B cell (primary cell): ENCODE measurements around the gene SEC14L1. TPM values are rescaled to one million over a fixed set of nuclear protein-coding genes. Genes with fewer than 3 reads are reported as not detected.
A peak's percentile ranks its signal among the peaks of the same experiment; 100 is the strongest.

Source experiments
- ATAC-seq: fragments of 200-7000 bp; cut with Tn5 transposase; one replicate; pipeline ENCODE4 v1.10.0; 2021; ENCODE audit warnings: low read depth, mild to moderate bottlenecking, moderate number of reproducible peaks, moderate library complexity
- CTCF ChIA-PET: fragments of 350-600 bp; sonication (Branson Sonifier 250); formaldehyde crosslinking; loops from one replicate; lab custom pipeline; 2021; ENCODE audit warnings: antibody characterized with exemption, inconsistent platforms; lab: Charles Lee
- POLR2A ChIA-PET: fragments of 350-600 bp; sonication (Branson Sonifier 250); formaldehyde crosslinking; loops from one replicate; lab custom pipeline; 2021; ENCODE audit warnings: antibody characterized with exemption; lab: Charles Lee
- DNase-seq: peaks from one replicate; pipeline ENCODE4 v3.0.0; 2013
- H2AFZ ChIP-seq: 2 replicates; pipeline ENCODE4 v1.6.1; 2012; ENCODE audit warnings: mild to moderate bottlenecking, low read depth, low read length; ENCODE audit not compliant: insufficient read depth, poor library complexity, severe bottlenecking
- H3K27ac ChIP-seq, 2 donors: 1 replicate in 1 of 2; 2 replicates in 1 of 2; pipeline ENCODE4 v1.5.1; 2012 to 2013; ENCODE audit warnings: low read length in 2 of 2, mild to moderate bottlenecking in 2 of 2, moderate library complexity in 1 of 2
- H3K27me3 ChIP-seq, 4 experiments: fragments of 200-600 bp in 1 of 4; sonication (generic) in 1 of 4; replicated peaks in 1 of 4; 1 replicate in 2 of 4; 2 replicates in 2 of 4; pipeline versions ENCODE4 v1.6.1 to v1.7.0; 2013 to 2016; ENCODE audit warnings: low read length in 3 of 4, mild to moderate bottlenecking in 2 of 4, mixed read lengths in 1 of 4, moderate library complexity in 1 of 4; ENCODE audit not compliant: insufficient read depth in 4 of 4, control insufficient read depth in 3 of 4; ENCODE audit errors: control extremely low read depth in 1 of 4
- H3K36me3 ChIP-seq, 2 experiments: replicated peaks in 1 of 2; 1 replicate in 1 of 2; 2 replicates in 1 of 2; pipeline versions ENCODE4 v1.6.1 to v1.7.1; 2013; ENCODE audit warnings: low read length in 1 of 2; ENCODE audit not compliant: insufficient read depth in 2 of 2, control insufficient read depth in 1 of 2; ENCODE audit errors: control extremely low read depth in 1 of 2, extremely low read depth in 1 of 2
- H3K4me1 ChIP-seq, 2 donors: fragments of 200-600 bp in 1 of 2; sonication (generic) in 1 of 2; 1 replicate in 1 of 2; 2 replicates in 1 of 2; pipeline versions ENCODE4 v1.5.1 to v1.6.1; 2013 to 2017; ENCODE audit warnings: low read length in 2 of 2; ENCODE audit not compliant: control insufficient read depth in 2 of 2, insufficient read depth in 2 of 2
- H3K4me2 ChIP-seq: replicated peaks from 2 replicates; pipeline ENCODE3; 2012; ENCODE audit warnings: mild to moderate bottlenecking, low read depth, low read length; ENCODE audit not compliant: poor library complexity, severe bottlenecking
- H3K4me3 ChIP-seq, 5 experiments: fragments of 200-600 bp in 1 of 5; sonication (generic) in 1 of 5; 1 replicate in 3 of 5; 2 replicates in 2 of 5; pipeline versions ENCODE4 v1.5.1 to v1.7.0; 2011 to 2016; ENCODE audit warnings: low read length in 4 of 5, mild to moderate bottlenecking in 4 of 5, low read depth in 2 of 5, control low read depth in 1 of 5, moderate library complexity in 1 of 5; ENCODE audit not compliant: insufficient read depth in 1 of 5; ENCODE audit errors: control extremely low read depth in 1 of 5, extremely low read depth in 1 of 5
- H3K79me2 ChIP-seq: fragments of 200-600 bp; sonication (generic); one replicate; pipeline ENCODE4 v1.6.0; 2016; ENCODE audit warnings: low read length; ENCODE audit not compliant: control insufficient read depth, insufficient read depth
- H3K9ac ChIP-seq: fragments of 200-600 bp; sonication (generic); 2 replicates; pipeline ENCODE4 v1.6.1; 2017; ENCODE audit warnings: mild to moderate bottlenecking, low read length, moderate library complexity
- H3K9me3 ChIP-seq, 3 donors: one replicate each; pipeline versions ENCODE4 v1.6.1 to v1.7.1; 2013; ENCODE audit warnings: low read length in 2 of 3; ENCODE audit not compliant: control insufficient read depth in 2 of 3, insufficient read depth in 1 of 3; ENCODE audit errors: control extremely low read depth in 1 of 3
- H4K20me1 ChIP-seq: 2 replicates; pipeline ENCODE4 v1.6.0; 2012; ENCODE audit warnings: mild to moderate bottlenecking, low read length; ENCODE audit not compliant: insufficient read depth, control insufficient read depth, poor library complexity, severe bottlenecking
- H3K27ac Mint-ChIP-seq: one replicate; pipeline ENCODE4 v1.8.0; 2021; ENCODE audit warnings: mixed read lengths
- H3K27me3 Mint-ChIP-seq: one replicate; pipeline ENCODE4 v1.8.0; 2021; ENCODE audit warnings: mixed read lengths
- H3K4me1 Mint-ChIP-seq: one replicate; pipeline ENCODE4 v1.8.0; 2021; ENCODE audit warnings: mixed read lengths
- H3K4me3 Mint-ChIP-seq: one replicate; pipeline ENCODE4 v1.8.0; 2021; ENCODE audit warnings: mixed read lengths
- H3K9me3 Mint-ChIP-seq: one replicate; pipeline ENCODE4 v1.8.0; 2022; ENCODE audit warnings: mixed read lengths; ENCODE audit not compliant: insufficient read depth
- CTCF ChIP-seq: fragments of 200-600 bp; IDR thresholded peaks from one replicate; pipeline ENCODE4 v1.8.0; 2022; ENCODE audit warnings: antibody characterized with exemption, mild to moderate bottlenecking
- EZH2 ChIP-seq: IDR thresholded peaks from 2 replicates; pipeline ENCODE4 v1.6.1; 2012; ENCODE audit warnings: borderline replicate concordance, low read depth, mild to moderate bottlenecking, moderate library complexity, low read length; ENCODE audit not compliant: insufficient read depth, poor library complexity, severe bottlenecking
- WGBS: methylation state at CpG from one replicate; pipeline ENCODE4 v1.1.5; 2013; ENCODE audit warnings: missing lambda C conversion rate; ENCODE audit not compliant: insufficient coverage; 5-methylcytosine and 5-hydroxymethylcytosine counted together
- intact Hi-C: fragments of 100-400 bp; cut with micrococcal nuclease; formaldehyde crosslinking; loops from one replicate; pipeline ENCODE4 v1.10.0; 2022
- polyA plus RNA-seq: library from polyadenylated mRNA; depleted of rRNA; stranded (reverse); fragments of >200 nt; gene quantifications from 2 replicates; pipeline ENCODE4 v1.2.3, GENCODE V29; 2012
- total RNA-seq, 2 donors: library from RNA; stranded (reverse); fragments of 120-200 nt in 1 of 2; gene quantifications; 1 replicate in 1 of 2; 2 replicates in 1 of 2; pipeline versions ENCODE4 v1.2.3 to v1.2.4, GENCODE V29; 2013 to 2022

The SEC14L1 gene
- total and polyA plus RNA-seq, 2 donors (not counting 1 experiment from before 2014, with no cell fraction given), result 37.7 to 103 TPM

DNA sequence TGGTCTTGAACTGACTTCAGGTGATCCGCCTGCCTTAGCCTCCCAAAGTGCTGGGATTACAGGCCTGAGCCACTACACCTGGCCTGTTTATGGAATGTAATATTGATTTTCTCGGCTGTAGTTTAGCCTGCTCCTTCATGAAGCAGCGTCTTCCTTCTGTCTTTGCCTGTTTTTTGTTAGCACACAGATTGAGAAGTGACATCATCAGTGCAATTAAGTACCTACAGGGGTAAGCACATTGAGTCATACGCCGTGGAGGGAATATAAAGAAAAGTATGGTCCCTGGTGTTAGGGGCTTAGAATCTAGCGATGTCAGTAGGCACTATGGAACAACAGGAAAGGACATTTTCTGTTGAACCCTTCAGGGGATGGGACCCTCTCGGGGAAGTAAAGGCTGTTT, 48.7 kb upstream of the SEC14L1 start:
- Histone ChIP-seq H3K4me1 (peaks cover 22 to 34% of the 10 kb centered on the region in 2 donors), H3K27me3 (no peaks in the 10 kb centered on the region), H3K4me2 (no peak overlapping the region), H3K9me3 (no peaks in the 10 kb centered on the region), H4K20me1 (peaks cover 13% of the 10 kb centered on the region), H3K4me3 (no peak overlapping the region), H3K27ac (no peak overlapping the region), H3K36me3 (peaks cover 7 to 41% of the 10 kb centered on the region in 2 experiments), H3K9ac (no peak overlapping the region), H3K79me2 (peaks cover 30% of the 10 kb centered on the region), H2AFZ (no peak overlapping the region)
- intact Hi-C loops, result no loop called here
- WGBS, result 99% methylated on average over 6 of the region's 7 CpGs
- ChIA-PET POLR2A (interaction anchor here (0.6 kb wide), 1 partner anchor 1070 kb away, joined by 3 read pairs; no protein-coding TSS in a partner anchor), CTCF (interaction anchor here (0.7 to 1.4 kb wide), 3 partner anchors 156 to 318 kb away, joined by 3 to 5 read pairs (median 3); no protein-coding TSS in a partner anchor)
- Mint-ChIP-seq H3K4me3 (peak overlapping the region; percentile 8), H3K9me3 (no peaks in the 10 kb centered on the region), H3K27ac (no peak overlapping the region), H3K27me3 (no peaks in the 10 kb centered on the region), H3K4me1 (peaks cover 38% of the 10 kb centered on the region)
- ATAC-seq, result no peak
- no peak for DNase-seq
- no peak for TF ChIP-seq EZH2
- no peak for TF ChIP-seq CTCF

GRCh38 chr17:77095461-77095860, 45.3 kb upstream of the SEC14L1 start:
- no peak overlapping the region for H2AFZ ChIP-seq
- H3K9ac ChIP-seq, result no peak overlapping the region
- peaks cover 7 to 59% of the 10 kb centered on the region in 2 experiments for H3K36me3 ChIP-seq
- intact Hi-C loops, result no loop called here
- ChIA-PET POLR2A (no interaction called here), CTCF (interaction anchor here (0.6 to 4.2 kb wide), 4 partner anchors 8 to 49 kb away, joined by 3 to 21 read pairs (median 6); no protein-coding TSS in a partner anchor)
- no peak overlapping the region for H3K4me3 ChIP-seq
- 96% methylated on average over 5 of the region's 7 CpGs for WGBS
- H3K9me3 ChIP-seq, result no peaks in the 10 kb centered on the region
- no peak overlapping the region for H3K4me3 Mint-ChIP-seq
- peaks cover 28% of the 10 kb centered on the region for H3K4me1 Mint-ChIP-seq
- no peaks in the 10 kb centered on the region for H3K27me3 Mint-ChIP-seq
- no peaks in the 10 kb centered on the region for H3K9me3 Mint-ChIP-seq
- peaks cover 7% of the 10 kb centered on the region for H3K79me2 ChIP-seq
- ATAC-seq (no peak), DNase-seq (no peak)
- H3K27ac ChIP-seq, result no peak overlapping the region
- no peak overlapping the region for H3K4me2 ChIP-seq
- no peaks in the 10 kb centered on the region for H3K27me3 ChIP-seq
- peaks cover 3 to 10% of the 10 kb centered on the region in 2 donors for H3K4me1 ChIP-seq
- peaks cover 13% of the 10 kb centered on the region for H4K20me1 ChIP-seq
- TF ChIP-seq EZH2, result no peak
- no peak for TF ChIP-seq CTCF
- H3K27ac Mint-ChIP-seq, result no peak overlapping the region
